Fibroblast of skin of back (primary cell): Measurements from ENCODE around the gene TRIM52.
A peak's percentile ranks its signal among the peaks of the same experiment; 100 is the strongest.
"Not testable (repeated sequence)": the region's sequence is repeated elsewhere in the genome, so short reads cannot be mapped to it uniquely, and the experiment has no call there.

Source experiments
- DNase-seq: peaks from one replicate; pipeline ENCODE4 v3.0.0-alpha.2; 2013

The TRIM52 gene

GRCh38 chr5:181233088-181233800, 27.7 kb downstream of the TRIM52 start:
- no peak for DNase-seq

DNA sequence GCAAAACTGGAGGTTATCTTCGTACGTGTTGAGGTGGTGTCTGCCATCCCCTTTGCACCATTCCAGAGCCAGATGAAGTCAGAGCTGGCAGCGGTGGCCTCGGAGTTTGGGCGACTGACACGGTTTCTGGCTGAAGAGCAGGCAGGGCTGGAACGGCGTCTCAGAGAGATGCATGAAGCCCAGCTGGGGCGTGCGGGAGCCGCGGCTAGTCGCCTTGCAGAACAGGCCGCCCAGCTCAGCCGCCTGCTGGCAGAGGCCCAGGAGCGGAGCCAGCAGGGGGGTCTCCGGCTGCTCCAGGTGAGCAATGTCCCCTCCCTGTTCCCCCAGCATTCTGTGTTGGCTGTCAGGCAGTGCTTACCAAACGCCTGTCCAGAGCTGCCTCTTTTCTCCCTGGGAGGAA, 28.4 kb downstream of the TRIM52 start:
- DNase-seq = no peak

GRCh38 chr5:181231432-181231831, 29.5 kb downstream of the TRIM52 start:
- DNase-seq = no peak

DNA sequence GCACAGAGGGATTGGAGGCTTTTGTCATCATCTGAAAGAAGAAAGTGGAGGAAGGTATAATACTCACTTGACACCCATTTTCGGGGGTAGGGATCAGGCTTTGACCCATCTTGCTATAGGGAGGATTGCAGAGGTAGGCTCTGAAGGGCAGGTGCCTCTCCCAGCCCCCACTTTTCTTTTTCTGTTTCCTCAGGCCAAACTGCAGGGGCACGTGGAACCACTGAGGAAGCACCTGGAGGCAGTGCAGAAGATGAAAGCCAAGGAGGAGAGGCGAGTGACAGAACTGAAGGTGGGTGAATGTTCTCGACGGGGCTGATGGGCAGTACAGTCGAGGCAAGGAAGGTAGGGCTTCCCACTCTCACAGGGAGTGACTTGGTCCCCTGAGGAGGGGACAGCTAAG, 30.4 kb downstream of the TRIM52 start:
- no peak for DNase-seq

DNA sequence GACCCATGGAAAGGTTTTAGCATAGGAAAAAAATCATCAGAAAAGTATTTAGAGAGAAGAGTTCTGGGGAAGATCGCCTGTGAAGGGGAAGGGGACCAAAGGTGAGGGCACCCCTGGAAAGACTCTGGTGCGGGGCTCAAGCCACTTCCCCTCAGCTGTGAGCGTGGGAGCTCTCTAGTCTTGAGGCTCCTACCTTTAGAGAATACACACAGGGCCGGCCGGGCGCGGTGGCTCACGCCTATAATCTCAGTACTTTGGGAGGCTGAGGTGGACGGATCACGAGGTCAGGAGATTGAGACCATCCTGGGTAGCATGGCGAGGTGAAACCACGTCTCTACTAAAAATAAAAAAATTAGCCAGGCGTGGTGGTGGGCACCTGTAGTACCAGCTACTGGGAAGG, 30.9 kb downstream of the TRIM52 start:
- no peak for DNase-seq

- DNase-seq = no peak
Measured at GRCh38 chr5:181224390-181225229, 36.3 kb downstream of the TRIM52 start.

DNA sequence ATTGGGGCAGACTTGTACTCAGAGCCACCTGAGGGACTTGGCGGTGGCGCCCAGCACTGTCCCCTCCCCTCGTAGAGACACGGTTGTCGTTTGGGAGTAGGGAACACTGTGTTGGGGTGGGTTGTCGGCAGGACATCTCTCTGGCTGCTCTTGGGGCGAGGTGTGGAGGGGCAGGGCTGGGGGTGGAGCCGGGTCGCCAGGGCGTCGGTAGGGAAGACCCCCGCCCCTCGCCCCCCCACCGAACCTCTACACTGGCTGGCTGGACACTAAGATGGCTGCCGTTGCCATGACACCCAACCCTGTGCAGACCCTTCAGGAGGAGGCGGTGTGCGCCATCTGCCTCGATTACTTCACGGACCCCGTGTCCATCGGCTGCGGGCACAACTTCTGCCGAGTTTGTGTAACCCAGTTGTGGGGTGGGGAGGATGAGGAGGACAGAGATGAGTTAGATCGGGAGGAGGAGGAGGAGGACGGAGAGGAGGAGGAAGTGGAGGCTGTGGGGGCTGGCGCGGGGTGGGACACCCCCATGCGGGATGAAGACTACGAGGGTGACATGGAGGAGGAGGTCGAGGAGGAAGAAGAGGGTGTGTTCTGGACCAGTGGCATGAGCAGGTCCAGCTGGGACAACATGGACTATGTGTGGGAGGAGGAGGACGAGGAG, 37.1 kb downstream of the TRIM52 start:
- no peak for DNase-seq

- peak; percentile 98 for DNase-seq
Measured at GRCh38 chr5:181223058-181223728, 37.8 kb downstream of the TRIM52 start, which contains the start of gene TRIM41. Gene TRIM41, plus strand, starts transcription at chr5:181223281. Its CDS starts 719 bp downstream, at chr5:181224000.

DNA sequence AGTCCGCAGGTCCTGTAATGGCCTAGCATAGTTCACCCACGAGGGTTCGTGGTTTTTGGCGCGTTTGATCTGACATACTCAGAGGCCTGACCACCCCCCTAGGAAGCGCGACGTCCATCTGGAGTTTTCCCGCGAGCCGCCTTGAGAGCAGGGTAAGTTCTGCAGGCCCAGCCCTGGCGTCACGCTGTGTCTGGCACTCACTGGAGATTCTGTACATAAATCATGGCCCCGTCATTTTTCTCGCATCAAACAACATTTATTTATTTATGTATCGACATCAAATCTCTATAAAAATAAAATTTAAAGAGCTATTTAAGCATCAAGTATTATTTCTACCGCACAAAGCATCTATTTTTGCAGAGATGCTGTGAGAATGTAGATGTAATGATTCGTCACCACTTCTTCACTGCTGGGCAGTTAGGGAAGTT, 38.3 kb downstream of the TRIM52 start:
- DNase-seq = peak; percentile 69

- peak; percentile 98 for DNase-seq
Measured at GRCh38 chr5:181221792-181222629, 38.9 kb downstream of the TRIM52 start.

DNA sequence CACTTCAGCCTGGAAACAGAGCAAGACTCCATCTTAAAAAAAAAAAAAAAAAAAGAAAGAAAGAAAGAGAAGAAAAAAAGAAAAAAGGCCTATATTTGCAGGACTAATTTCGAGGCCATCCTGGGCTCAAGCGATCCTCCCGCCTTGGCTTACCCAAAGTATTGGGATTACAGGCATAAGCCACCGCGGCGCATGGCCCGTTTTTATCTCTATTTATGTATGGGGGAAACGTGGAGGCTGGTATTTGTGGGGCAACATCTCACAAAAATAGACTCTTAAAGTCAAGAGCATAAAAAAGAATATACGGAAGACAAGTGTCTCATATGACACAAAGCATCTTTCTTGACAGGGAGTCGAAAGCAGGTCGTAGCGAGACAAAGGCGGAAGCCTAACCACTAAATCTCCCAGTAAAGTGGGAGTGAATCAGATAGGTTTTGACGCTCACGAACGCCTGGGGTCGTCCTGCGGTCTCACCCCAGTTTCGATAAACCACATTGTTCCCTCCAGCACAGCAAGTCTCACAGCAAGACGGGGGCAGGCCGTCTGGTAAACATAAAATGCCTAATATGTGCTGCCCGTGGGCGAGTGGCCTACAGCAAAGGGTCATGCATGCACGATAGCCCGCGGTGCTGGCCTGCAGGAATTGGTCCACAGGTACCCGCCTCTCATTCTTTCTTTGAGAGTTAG, 39.7 kb downstream of the TRIM52 start:
- DNase-seq = no peak

DNA sequence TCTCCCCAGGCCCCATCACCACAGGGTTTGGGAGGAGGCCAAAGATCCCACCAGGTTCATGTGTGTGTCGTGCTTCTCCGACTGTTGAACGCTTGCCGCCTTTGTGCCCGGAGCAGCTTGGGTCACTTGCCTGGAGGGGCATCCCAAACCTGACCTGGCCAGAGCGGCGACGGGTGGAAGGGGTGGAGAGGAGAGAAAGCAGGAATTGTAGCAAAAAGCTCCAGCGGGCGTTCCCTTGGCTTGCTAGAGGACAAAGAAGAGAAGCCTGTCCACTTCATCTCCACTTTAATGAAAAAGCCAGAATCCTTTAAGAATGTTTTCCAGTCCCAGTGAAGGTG, 40.8 kb downstream of the TRIM52 start:
- no peak for DNase-seq

- DNase-seq = no peak
Measured at GRCh38 chr5:181219262-181220177, 41.4 kb downstream of the TRIM52 start.

DNA sequence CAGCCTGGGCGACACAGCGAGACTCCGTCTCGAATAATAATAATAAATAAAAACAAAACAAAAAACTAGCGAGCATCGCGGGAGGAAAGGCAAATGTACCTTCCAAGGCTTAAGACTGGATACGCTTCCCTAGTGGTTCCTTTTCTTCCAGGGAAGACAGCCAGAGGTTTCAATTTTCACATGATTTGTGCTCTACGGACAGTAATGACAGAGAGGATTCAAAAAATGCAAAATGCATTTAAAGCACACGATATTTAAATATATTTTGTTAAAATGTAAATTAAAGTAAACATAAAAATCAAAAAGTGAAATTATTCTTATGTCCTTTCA, 42.2 kb downstream of the TRIM52 start:
- no peak for DNase-seq

- no peak for DNase-seq
Measured at GRCh38 chr5:181217803-181218062, 43.2 kb downstream of the TRIM52 start.

GRCh38 chr5:181217111-181217802, 43.7 kb downstream of the TRIM52 start:
- DNase-seq = peak; percentile 65

GRCh38 chr5:181215997-181216989, 44.6 kb downstream of the TRIM52 start:
- no peak for DNase-seq

DNA sequence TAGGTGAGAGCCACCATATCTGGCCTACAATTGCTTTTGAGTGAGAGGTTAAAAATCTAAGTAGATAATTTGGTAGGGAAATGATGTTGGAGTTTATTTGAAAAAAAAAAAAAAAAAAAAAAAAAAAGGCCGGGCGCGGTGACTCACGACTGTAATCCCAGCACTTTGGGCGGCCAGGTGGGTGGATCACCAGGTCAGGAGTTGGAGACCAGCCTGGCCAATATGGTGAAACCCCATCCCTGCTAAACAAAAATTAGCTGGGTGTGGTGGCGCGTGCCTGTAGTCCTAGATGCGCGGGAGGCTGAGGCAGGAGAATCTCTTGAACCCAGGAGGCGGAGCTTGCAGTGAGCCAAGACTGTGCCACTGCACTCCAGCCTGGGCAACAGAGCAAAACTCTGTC, 46.7 kb downstream of the TRIM52 start:
- not testable (repeated sequence) for DNase-seq

DNA sequence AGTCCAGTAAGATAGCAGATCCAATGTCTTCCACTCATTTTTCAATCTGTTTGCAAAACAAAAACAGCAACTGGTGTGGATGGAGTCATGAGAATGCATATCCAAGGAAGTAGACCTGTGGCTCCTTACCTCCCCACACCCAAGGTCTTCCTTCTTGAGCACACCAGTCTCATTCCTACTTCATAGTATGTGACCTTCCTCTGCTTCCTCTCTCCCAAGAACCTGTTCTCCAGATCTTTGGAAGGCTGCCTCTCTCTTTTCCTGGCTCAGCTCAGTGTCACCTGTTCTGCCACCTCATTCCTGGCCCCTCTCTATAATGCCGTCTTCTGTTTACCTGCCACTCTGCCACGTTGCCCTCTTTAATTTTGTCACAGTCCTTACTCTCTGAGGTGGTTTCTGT, 48.0 kb downstream of the TRIM52 start:
- no peak for DNase-seq
